ENCODE measurements around the gene CAMK2B.
A peak's percentile ranks its signal among the peaks of the same experiment; 100 is the strongest.

The CAMK2B gene

DNA sequence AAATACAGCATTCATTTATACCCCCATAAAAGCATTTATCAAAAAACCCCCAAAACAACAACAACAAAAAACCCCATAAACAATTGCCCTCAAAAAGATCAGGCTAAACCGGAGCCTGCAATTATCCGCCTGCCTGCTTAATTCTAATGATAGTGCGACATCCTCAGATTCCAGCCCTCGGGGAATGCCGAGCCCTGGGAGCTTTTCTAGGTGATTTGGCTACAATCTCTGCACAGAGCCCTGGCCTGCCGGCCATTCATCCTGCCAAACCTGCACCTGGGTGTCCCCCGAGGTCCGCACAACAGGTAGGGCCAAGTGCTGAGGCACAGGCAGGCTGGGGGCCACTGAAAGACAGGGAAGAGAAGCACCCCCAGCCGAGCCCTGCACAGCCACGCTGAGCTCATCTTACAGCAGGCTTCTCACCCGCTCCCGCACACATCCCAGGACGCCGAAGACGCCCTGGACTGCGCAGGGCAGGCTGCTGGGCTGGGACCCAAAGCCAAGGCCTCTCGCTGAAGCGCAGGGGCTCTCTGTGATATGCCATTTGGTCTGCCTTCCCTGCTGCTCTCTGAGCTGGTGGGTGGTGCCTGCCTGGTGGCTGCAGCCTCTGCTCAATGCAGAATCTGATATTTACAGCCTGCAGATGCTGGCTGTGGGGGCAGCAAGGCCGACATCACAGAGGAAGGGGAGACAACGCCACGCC lies 57.5 kb downstream of the CAMK2B start:
- no peak for DNase-seq (ENCODE audit: low read depth)
- no peak overlapping the region for H3K4me3 ChIP-seq (ENCODE audit: low read length)
- TF ChIP-seq CTCF (conservative IDR thresholded peaks at IDR 0.05; ENCODE audit: low read depth, low read length) = no peak

GRCh38 chr7:44267178-44267577 lies 58.2 kb downstream of the CAMK2B start:
- no peak for TF ChIP-seq CTCF (conservative IDR thresholded peaks at IDR 0.05; ENCODE audit: low read depth, low read length)
- H3K4me3 ChIP-seq (ENCODE audit: low read length) = no peak overlapping the region
- DNase-seq (ENCODE audit: low read depth) = no peak

DNA sequence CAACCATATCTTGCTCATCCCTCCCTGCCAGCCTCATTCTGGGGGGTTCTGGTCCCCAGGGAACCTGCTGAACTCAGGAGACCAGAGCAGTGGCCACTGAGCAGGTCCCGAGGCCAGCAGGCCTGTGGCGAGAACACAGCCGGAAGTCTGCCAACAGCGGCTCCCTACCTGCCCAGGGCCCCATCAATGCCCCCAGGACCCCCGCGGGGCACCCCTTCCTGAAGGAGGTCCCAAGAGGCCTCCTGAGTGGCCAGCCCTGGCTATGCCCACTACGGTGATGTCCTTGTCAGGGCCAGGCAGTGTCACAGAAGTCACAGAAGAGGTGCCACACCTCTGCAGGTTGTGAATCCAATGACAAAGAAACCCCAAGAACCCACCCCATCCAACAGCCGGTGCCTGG lies 58.9 kb downstream of the CAMK2B start:
- DNase-seq (ENCODE audit: low read depth) = no peak
- no peak for TF ChIP-seq CTCF (conservative IDR thresholded peaks at IDR 0.05; ENCODE audit: low read depth, low read length)
- H3K4me3 ChIP-seq (ENCODE audit: low read length) = no peak overlapping the region

- no peak overlapping the region for H3K4me3 ChIP-seq (ENCODE audit: low read length)
- no peak for DNase-seq (ENCODE audit: low read depth)
- no peak for TF ChIP-seq CTCF (conservative IDR thresholded peaks at IDR 0.05; ENCODE audit: low read depth, low read length)
Measured at GRCh38 chr7:44265728-44266127, 59.7 kb downstream of the CAMK2B start.

GRCh38 chr7:44264221-44264931 lies 61.0 kb downstream of the CAMK2B start:
- DNase-seq (ENCODE audit: low read depth) = peak; percentile 8
- H3K4me3 ChIP-seq (ENCODE audit: low read length) = no peak overlapping the region
- TF ChIP-seq CTCF (conservative IDR thresholded peaks at IDR 0.05; ENCODE audit: low read depth, low read length) = no peak

DNA sequence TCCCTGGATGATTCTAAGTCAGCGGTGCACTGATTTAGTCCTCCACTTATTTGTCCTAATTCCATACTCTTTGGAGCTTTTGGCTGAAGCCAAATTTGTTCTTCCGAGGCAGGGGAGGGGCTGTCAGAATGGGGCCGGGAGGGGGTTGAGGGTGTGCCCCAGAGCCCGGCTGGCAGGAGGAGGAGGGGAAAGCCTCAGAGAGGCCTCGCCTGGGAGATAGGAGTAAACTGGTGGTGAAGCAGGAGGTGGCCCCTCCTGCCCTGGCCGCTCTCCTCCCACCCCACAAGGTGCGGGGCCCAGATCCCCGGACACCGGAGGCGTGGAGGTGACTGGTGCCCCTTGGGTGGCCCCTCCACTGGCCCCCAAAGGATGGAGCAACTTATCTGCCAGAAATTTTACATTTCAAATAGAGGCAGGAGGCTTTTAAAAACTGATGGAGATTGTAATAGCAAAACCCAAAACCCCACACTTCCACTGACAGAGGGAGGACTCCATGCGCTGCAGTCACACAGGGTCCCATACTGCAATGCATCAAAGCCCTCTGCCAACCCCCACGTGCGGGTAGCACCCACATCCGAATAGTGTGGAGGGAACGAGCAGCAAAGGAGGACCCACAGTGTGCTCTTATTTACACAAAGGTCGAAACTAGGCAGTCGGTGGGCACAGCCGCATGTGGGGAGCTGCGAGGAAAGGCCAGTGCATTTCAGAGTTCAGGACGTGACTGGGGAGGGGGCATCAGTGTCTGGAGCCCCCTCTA lies 61.9 kb downstream of the CAMK2B start:
- TF ChIP-seq CTCF (conservative IDR thresholded peaks at IDR 0.05; ENCODE audit: low read depth, low read length) = no peak
- no peak overlapping the region for H3K4me3 ChIP-seq (ENCODE audit: low read length)
- DNase-seq (ENCODE audit: low read depth) = no peak

Measured in retinal pigment epithelial cell (primary cell).